Fibroblast of mammary gland (primary cell): ENCODE results near the gene CCAR1.
"Not testable (repeated sequence)": the region's sequence is repeated elsewhere in the genome, so short reads cannot be mapped to it uniquely, and the experiment has no call there.

Experiments
- DNase-seq: peaks from one replicate; pipeline ENCODE4 v3.0.0-alpha.2; 2010; ENCODE audit warnings: low read depth
- H3K4me3 ChIP-seq: 2 replicates; pipeline ENCODE4 v1.5.1; 2011; ENCODE audit warnings: low read depth, mild to moderate bottlenecking, low read length, moderate library complexity; ENCODE audit not compliant: control insufficient read depth
- TF ChIP-seq, protein P1 (sequence below): conservative IDR thresholded peaks from 2 replicates; pipeline ENCODE4 v1.5.1; 2011; ENCODE audit warnings: low read depth, low read length, inconsistent platforms; ENCODE audit not compliant: control insufficient read depth, insufficient read depth

Gene CCAR1

DNA sequence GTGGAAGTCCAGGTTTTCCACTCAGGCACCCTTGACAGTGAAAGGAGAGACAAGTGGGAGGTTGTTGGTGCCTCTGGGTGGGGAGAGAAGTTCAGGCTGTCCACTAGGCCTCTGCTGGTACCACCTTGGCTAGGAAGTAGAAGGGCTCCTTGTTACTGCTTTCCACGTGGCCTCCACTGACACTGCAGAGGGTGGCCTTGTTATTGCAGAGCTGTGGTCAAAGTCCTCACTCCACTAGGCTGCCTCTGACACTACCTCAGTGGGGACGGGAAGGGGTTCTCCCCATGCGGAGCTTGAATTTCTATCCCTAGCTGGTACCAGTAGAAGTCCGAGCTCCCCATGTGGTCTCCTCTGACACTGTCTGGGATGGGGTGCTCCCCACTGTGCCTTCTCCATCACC is 91.4 kb downstream of the CCAR1 start:
- TF ChIP-seq, protein P1, sequence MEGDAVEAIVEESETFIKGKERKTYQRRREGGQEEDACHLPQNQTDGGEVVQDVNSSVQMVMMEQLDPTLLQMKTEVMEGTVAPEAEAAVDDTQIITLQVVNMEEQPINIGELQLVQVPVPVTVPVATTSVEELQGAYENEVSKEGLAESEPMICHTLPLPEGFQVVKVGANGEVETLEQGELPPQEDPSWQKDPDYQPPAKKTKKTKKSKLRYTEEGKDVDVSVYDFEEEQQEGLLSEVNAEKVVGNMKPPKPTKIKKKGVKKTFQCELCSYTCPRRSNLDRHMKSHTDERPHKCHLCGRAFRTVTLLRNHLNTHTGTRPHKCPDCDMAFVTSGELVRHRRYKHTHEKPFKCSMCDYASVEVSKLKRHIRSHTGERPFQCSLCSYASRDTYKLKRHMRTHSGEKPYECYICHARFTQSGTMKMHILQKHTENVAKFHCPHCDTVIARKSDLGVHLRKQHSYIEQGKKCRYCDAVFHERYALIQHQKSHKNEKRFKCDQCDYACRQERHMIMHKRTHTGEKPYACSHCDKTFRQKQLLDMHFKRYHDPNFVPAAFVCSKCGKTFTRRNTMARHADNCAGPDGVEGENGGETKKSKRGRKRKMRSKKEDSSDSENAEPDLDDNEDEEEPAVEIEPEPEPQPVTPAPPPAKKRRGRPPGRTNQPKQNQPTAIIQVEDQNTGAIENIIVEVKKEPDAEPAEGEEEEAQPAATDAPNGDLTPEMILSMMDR, result no peak
- no peak overlapping the region for H3K4me3 ChIP-seq
- no peak for DNase-seq

DNA sequence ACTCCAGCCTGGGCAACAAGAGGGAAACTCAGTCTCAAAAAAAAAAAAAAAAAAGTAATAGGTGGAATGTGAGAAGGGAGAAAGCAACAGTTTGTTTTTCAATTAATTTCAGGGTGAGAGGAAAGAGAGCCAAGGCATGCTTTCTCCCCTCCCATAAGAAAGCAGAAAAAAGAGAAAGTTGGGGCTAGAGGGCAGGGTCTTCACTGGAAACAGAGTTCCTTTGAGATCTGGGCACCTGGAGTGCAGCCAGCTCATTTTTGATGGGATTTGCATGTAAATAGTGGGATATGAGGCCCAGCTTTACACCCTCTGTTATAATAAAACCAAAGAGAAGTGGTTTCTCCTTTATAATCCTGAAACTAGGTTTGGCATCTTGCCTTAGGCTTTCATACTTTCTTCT is 92.5 kb downstream of the CCAR1 start:
- TF ChIP-seq, protein P1, result no peak
- no peak overlapping the region for H3K4me3 ChIP-seq
- DNase-seq, result no peak

GRCh38 chr10:68816796-68817412 is 95.9 kb downstream of the CCAR1 start:
- no peak overlapping the region for H3K4me3 ChIP-seq
- DNase-seq, result no peak
- TF ChIP-seq, protein P1, result no peak

GRCh38 chr10:68820359-68820758 is 99.3 kb downstream of the CCAR1 start:
- H3K4me3 ChIP-seq, DNase-seq: not testable (repeated sequence)

DNA sequence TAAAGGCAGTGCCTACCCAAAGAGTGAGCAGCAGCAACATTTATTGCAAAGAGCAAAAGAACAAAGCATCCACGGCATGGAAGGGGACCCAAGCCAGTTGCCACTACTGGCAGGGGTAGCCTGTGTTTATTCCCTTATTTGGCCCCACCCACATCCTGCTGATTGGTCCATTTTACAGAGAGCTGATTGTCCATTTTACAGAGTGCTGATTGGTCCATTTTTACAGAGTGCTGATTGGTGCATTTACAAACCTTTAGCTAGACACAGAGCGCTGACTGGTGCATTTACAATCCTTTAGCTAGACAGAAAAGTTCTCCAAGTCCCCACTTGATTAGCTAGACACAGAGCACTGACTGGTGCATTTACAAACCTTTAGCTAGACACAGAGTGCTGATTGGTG is 101.6 kb downstream of the CCAR1 start:
- H3K4me3 ChIP-seq, DNase-seq: not testable (repeated sequence)

DNA sequence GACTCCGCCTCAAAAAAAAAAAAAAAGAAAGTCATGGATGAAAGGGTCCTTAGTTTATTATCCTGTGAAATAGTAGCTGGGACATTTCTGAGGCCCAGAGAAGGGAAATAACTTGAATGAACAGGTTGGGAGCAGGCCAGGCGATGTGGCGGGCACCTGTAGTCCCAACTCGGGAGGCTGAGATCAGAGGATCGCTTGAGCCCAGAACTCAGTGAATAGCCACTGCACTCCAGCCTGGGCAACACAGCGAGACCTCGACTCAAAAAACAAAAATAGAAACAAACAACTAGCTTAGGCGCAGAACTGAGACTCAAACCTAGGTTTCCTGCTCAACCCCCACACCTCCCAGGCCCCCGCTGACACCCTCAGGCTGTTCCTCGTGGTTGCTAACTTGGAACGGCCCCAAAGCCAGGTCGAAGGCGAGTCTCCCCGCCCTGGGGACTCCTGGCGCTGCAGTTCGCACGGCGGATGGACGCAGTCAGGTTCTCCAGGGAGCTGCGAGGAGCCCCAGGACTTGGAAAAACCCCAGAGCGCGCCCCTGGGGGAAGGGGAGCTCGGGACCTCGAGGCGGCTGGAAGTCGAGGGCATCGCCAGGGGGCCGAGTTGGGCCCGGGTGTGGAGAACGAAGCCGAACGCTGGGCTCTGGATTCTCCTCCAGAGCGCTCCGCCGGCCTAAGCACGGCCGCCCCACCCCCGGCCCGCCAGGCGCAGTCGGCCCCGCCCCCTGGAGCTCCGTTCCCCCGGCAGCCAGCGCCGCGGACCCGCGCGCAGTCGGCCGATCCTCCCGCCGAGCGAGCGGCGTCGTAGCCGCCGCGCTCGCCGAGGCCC is 105.9 kb downstream of the CCAR1 start, which contains the start of gene STOX1:
Gene STOX1 (plus strand): TSS at position 768 of the 828 bp plus-strand sequence. CDS start 93 bp downstream, outside the sequence.
- H3K4me3 ChIP-seq, result peak within 1 kb of the TSS; percentile 50
- peak; percentile 39 for DNase-seq
- TF ChIP-seq, protein P1, result no peak

- not testable (repeated sequence) for DNase-seq, H3K4me3 ChIP-seq
These were observed 106.5 kb downstream of the CCAR1 start for GRCh38 chr10:68827592-68827959.

DNA sequence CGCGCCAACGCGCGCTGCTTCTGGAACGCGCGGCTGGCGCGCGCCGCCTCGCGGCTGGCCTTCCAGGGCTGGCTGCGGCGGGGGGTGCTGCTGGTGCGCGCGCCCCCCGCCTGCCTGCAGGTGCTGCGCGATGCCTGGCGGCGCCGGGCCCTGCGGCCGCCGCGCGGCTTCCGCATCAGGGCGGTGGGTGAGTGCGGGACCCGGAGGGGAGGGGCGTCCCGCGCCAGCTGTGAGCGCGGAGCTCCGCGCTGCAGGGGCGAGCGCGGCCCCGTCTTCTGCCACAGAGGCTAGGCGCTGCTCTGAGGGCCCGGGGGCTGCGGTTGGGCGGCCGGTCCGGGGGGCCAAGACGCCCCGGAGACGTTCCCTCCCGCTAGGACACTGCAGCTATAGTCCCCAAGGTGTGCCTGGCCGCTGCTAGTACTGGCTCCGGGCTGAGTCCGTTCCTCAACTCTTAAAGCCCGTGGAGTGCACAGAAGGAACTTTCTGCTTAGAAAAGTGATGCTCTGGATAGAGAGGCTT is 107.1 kb downstream of the CCAR1 start:
- DNase-seq, H3K4me3 ChIP-seq: not testable (repeated sequence)

- H3K4me3 ChIP-seq, result no peak overlapping the region
- no peak for DNase-seq
- TF ChIP-seq, protein P1, result no peak
These were observed 107.8 kb downstream of the CCAR1 start for GRCh38 chr10:68828833-68829232.
